DMS53 treated with DMSO at 0.1 percent for 48 hours (cell line): ENCODE results near the gene ITPR1.

Experiments used
- DNase-seq: peaks from one replicate; lab custom pipeline; 2025; ENCODE audit not compliant: unreplicated experiment; lab: John Stamatoyannopoulos, UW

ITPR1 gene

GRCh38 chr3:4841225-4841624 is 348.1 kb downstream of the ITPR1 start:
- DNase-seq: no peak

- no peak for DNase-seq
Observed at GRCh38 chr3:4841776-4842440, 348.8 kb downstream of the ITPR1 start.

GRCh38 chr3:4843619-4844018 is 350.5 kb downstream of the ITPR1 start:
- DNase-seq: no peak

GRCh38 chr3:4845882-4846281 is 352.7 kb downstream of the ITPR1 start:
- DNase-seq: no peak

GRCh38 chr3:4846543-4846942 is 353.4 kb downstream of the ITPR1 start:
- DNase-seq: no peak

- no peak for DNase-seq
Observed at GRCh38 chr3:4848176-4848825, 355.2 kb downstream of the ITPR1 start.

- DNase-seq: no peak
Observed at GRCh38 chr3:4849136-4849535, 356.0 kb downstream of the ITPR1 start.

- no peak for DNase-seq
Observed at GRCh38 chr3:4849739-4850138, 356.6 kb downstream of the ITPR1 start.

GRCh38 chr3:4850211-4850927 is 357.2 kb downstream of the ITPR1 start:
- DNase-seq: no peak

- no peak for DNase-seq
Observed at GRCh38 chr3:4850928-4851265, 357.7 kb downstream of the ITPR1 start.

GRCh38 chr3:4852780-4853748 is 359.9 kb downstream of the ITPR1 start:
- DNase-seq: no peak

GRCh38 chr3:4853749-4854140 is 360.6 kb downstream of the ITPR1 start:
- DNase-seq: no peak

- DNase-seq: no peak
Observed at GRCh38 chr3:4855676-4856075, 362.5 kb downstream of the ITPR1 start.

GRCh38 chr3:4856136-4856535 is 363.0 kb downstream of the ITPR1 start:
- DNase-seq: no peak

GRCh38 chr3:4856564-4856963 is 363.4 kb downstream of the ITPR1 start:
- DNase-seq: no peak

- DNase-seq: no peak
Observed at GRCh38 chr3:4856986-4857385, 363.8 kb downstream of the ITPR1 start.

GRCh38 chr3:4859788-4860187 is 366.6 kb downstream of the ITPR1 start:
- no peak for DNase-seq

- no peak for DNase-seq
Observed at GRCh38 chr3:4862973-4863372, 369.8 kb downstream of the ITPR1 start.

- no peak for DNase-seq
Observed at GRCh38 chr3:4864503-4864902, 371.4 kb downstream of the ITPR1 start.

- DNase-seq: no peak
Observed at GRCh38 chr3:4865714-4866113, 372.6 kb downstream of the ITPR1 start.

- no peak for DNase-seq
Observed at GRCh38 chr3:4866866-4867265, 373.7 kb downstream of the ITPR1 start.
